Neural progenitor cell (in vitro differentiated cells): ENCODE measurements around the gene GPI.

Experiments
- EZH2 ChIP-seq: fragments of 200-600 bp; sonication (generic); IDR thresholded peaks from 2 replicates; pipeline ENCODE4 v1.6.1; 2017; ENCODE audit warnings: antibody characterized with exemption, mild to moderate bottlenecking, moderate library complexity
- TF ChIP-seq, protein P1 (sequence below): fragments of 200-600 bp; sonication (generic); IDR thresholded peaks from 2 replicates; pipeline ENCODE4 v1.5.1; 2017; ENCODE audit warnings: antibody characterized with exemption, mild to moderate bottlenecking

DNA sequence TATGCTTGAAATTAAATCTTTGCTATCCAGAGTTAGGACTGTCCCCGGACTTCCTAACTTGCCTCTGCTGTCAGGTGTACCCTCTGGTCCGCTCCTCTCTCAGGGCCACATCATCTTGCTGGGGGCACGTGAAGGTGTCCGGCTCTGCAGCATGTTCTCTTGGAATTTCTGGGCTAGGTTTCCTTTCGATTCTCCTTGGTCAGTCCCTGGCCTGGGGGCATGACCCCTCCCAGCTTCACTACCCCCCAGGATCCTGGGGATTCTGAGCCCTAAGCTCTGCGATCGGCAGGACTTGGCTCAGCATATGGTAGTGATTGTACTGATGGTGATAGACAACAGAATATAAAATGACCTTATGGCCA lies 5.1 kb upstream of the GPI start:
- TF ChIP-seq, protein P1, sequence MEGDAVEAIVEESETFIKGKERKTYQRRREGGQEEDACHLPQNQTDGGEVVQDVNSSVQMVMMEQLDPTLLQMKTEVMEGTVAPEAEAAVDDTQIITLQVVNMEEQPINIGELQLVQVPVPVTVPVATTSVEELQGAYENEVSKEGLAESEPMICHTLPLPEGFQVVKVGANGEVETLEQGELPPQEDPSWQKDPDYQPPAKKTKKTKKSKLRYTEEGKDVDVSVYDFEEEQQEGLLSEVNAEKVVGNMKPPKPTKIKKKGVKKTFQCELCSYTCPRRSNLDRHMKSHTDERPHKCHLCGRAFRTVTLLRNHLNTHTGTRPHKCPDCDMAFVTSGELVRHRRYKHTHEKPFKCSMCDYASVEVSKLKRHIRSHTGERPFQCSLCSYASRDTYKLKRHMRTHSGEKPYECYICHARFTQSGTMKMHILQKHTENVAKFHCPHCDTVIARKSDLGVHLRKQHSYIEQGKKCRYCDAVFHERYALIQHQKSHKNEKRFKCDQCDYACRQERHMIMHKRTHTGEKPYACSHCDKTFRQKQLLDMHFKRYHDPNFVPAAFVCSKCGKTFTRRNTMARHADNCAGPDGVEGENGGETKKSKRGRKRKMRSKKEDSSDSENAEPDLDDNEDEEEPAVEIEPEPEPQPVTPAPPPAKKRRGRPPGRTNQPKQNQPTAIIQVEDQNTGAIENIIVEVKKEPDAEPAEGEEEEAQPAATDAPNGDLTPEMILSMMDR = no peak
- TF ChIP-seq EZH2 = no peak
